PC-3 (cell line): ENCODE measurements around the gene MATN1. TPM values are rescaled to one million over a fixed set of nuclear protein-coding genes. Genes with fewer than 3 reads are reported as not detected.

Experiments used
- ATAC-seq: fragments of 200-7000 bp; cut with Tn5 transposase; 2 replicates; pipeline ENCODE4 v1.9.1; 2020; ENCODE audit warnings: mild to moderate bottlenecking, moderate library complexity
- BruUV-seq: library from RNA; stranded (reverse); fragments of 400-500 nt; replicated peaks from 2 replicates; lab custom pipeline; 2021; lab: Mats Ljungman, UMichigan
- CTCF ChIA-PET: fragments of 300-600 bp; sonication (Branson Sonifier 250); formaldehyde crosslinking; loops from one replicate; lab custom pipeline; 2022; ENCODE audit warnings: antibody characterized with exemption; lab: Charles Lee
- POLR2A ChIA-PET: fragments of 300-600 bp; sonication (Branson Sonifier 250); formaldehyde crosslinking; loops from one replicate; lab custom pipeline; 2022; ENCODE audit warnings: antibody characterized with exemption; ENCODE audit not compliant: unreplicated experiment; lab: Charles Lee
- DNase-seq: peaks from one replicate; pipeline ENCODE4 v3.0.0-alpha.2; 2015
- H2AFZ ChIP-seq: fragments of 300-600 bp; sonication (generic); 2 replicates; pipeline ENCODE4 v1.6.0; 2016; ENCODE audit warnings: antibody characterized with exemption, low read length
- H3F3A ChIP-seq: fragments of 300-600 bp; sonication (generic); one replicate; pipeline ENCODE4 v1.6.0; 2017; ENCODE audit warnings: antibody characterized with exemption, low read length, control low read depth, mild to moderate bottlenecking; ENCODE audit not compliant: unreplicated experiment
- H3K27ac ChIP-seq: fragments of 300-600 bp; sonication (generic); 2 replicates; pipeline ENCODE4 v1.5.1; 2016; ENCODE audit warnings: mild to moderate bottlenecking, low read length
- H3K27me3 ChIP-seq: fragments of 300-600 bp; sonication (generic); 2 replicates; pipeline ENCODE4 v1.6.1; 2016; ENCODE audit warnings: low read length, mixed read lengths
- H3K36me3 ChIP-seq: fragments of 300-600 bp; sonication (generic); 2 replicates; pipeline ENCODE4 v1.6.1; 2016; ENCODE audit warnings: low read depth, mixed run types, low read length, mixed read lengths
- H3K4me1 ChIP-seq: fragments of 300-600 bp; sonication (generic); 2 replicates; pipeline ENCODE4 v1.5.1; 2016; ENCODE audit warnings: low read length; ENCODE audit not compliant: insufficient read depth
- H3K4me2 ChIP-seq: fragments of 300-600 bp; sonication (generic); 2 replicates; pipeline ENCODE4 v1.6.0; 2016; ENCODE audit warnings: low read length
- H3K4me3 ChIP-seq: fragments of 300-600 bp; sonication (generic); 2 replicates; pipeline ENCODE4 v1.5.1; 2016; ENCODE audit warnings: mild to moderate bottlenecking, low read length, mixed read lengths
- H3K79me2 ChIP-seq: fragments of 300-600 bp; sonication (generic); 2 replicates; pipeline ENCODE4 v1.6.1; 2017; ENCODE audit warnings: low read length, mixed read lengths
- H3K9ac ChIP-seq: fragments of 300-600 bp; sonication (generic); 2 replicates; pipeline ENCODE4 v1.6.0; 2016; ENCODE audit warnings: mild to moderate bottlenecking, low read length
- H3K9me2 ChIP-seq: fragments of 300-600 bp; sonication (generic); replicated peaks from 2 replicates; pipeline ENCODE4 v1.6.1; 2016; ENCODE audit warnings: mixed run types, low read length, mixed read lengths
- H3K9me3 ChIP-seq: fragments of 300-600 bp; sonication (generic); 2 replicates; pipeline ENCODE4 v1.6.1; 2016; ENCODE audit warnings: low read length, mixed read lengths
- H4K20me1 ChIP-seq: fragments of 300-600 bp; sonication (generic); 2 replicates; pipeline ENCODE4 v1.6.1; 2016; ENCODE audit warnings: low read length, mixed read lengths
- EZH2 ChIP-seq: fragments of 300-600 bp; sonication (generic); IDR thresholded peaks from one replicate; pipeline ENCODE4 v1.6.1; 2017; ENCODE audit warnings: antibody characterized with exemption, mild to moderate bottlenecking, low read length; ENCODE audit not compliant: unreplicated experiment
- EZH2phosphoT487 ChIP-seq: fragments of 300-600 bp; sonication (generic); IDR thresholded peaks from 2 replicates; pipeline ENCODE4 v1.6.1; 2018; ENCODE audit warnings: mild to moderate bottlenecking, antibody characterized with exemption, low read length, borderline replicate concordance
- intact Hi-C: fragments of 100-400 bp; cut with micrococcal nuclease; formaldehyde crosslinking; loops from 2 replicates; pipeline ENCODE4 v1.9.0; 2023
- total RNA-seq: library from RNA; depleted of rRNA; stranded (reverse); fragments of >200 nt; gene quantifications from 2 replicates; pipeline ENCODE4 v1.2.3, GENCODE V29; 2014
- TF ChIP-seq, protein P1 (sequence below): fragments of 300-600 bp; sonication (generic); conservative IDR thresholded peaks from 2 replicates; pipeline ENCODE4 v1.5.1; 2017; ENCODE audit warnings: antibody characterized with exemption, low read depth, mild to moderate bottlenecking, low read length

The MATN1 gene
- total RNA-seq, 1 experiment from 2014 or later, result not detected

GRCh38 chr1:30751830-30752650 lies 28.7 kb upstream of the MATN1 start:
- Histone ChIP-seq H3F3A (no peaks in the 10 kb centered on the region), H3K27ac (no peak overlapping the region), H3K36me3 (no peaks in the 10 kb centered on the region), H3K4me3 (no peak overlapping the region), H3K9ac (no peak overlapping the region), H3K79me2 (no peaks in the 10 kb centered on the region), H3K9me3 (no peaks in the 10 kb centered on the region), H3K9me2 (no peaks in the 10 kb centered on the region), H4K20me1 (no peaks in the 10 kb centered on the region), H3K4me2 (no peak overlapping the region), H2AFZ (no peak overlapping the region), H3K4me1 (peaks cover 13% of the 10 kb centered on the region), H3K27me3 (peaks cover 6% of the 10 kb centered on the region; the same call in 1 of the 2 replicates)
- ATAC-seq, result no peak
- DNase-seq, result no peak
- intact Hi-C loops, result no loop called here
- TF ChIP-seq EZH2phosphoT487, result no peak
- TF ChIP-seq, protein P1, sequence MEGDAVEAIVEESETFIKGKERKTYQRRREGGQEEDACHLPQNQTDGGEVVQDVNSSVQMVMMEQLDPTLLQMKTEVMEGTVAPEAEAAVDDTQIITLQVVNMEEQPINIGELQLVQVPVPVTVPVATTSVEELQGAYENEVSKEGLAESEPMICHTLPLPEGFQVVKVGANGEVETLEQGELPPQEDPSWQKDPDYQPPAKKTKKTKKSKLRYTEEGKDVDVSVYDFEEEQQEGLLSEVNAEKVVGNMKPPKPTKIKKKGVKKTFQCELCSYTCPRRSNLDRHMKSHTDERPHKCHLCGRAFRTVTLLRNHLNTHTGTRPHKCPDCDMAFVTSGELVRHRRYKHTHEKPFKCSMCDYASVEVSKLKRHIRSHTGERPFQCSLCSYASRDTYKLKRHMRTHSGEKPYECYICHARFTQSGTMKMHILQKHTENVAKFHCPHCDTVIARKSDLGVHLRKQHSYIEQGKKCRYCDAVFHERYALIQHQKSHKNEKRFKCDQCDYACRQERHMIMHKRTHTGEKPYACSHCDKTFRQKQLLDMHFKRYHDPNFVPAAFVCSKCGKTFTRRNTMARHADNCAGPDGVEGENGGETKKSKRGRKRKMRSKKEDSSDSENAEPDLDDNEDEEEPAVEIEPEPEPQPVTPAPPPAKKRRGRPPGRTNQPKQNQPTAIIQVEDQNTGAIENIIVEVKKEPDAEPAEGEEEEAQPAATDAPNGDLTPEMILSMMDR, result no peak
- TF ChIP-seq EZH2, result no peak
- ChIA-PET POLR2A (no interaction called here), CTCF (no interaction called here)
- no TSS peak for BruUV-seq

DNA sequence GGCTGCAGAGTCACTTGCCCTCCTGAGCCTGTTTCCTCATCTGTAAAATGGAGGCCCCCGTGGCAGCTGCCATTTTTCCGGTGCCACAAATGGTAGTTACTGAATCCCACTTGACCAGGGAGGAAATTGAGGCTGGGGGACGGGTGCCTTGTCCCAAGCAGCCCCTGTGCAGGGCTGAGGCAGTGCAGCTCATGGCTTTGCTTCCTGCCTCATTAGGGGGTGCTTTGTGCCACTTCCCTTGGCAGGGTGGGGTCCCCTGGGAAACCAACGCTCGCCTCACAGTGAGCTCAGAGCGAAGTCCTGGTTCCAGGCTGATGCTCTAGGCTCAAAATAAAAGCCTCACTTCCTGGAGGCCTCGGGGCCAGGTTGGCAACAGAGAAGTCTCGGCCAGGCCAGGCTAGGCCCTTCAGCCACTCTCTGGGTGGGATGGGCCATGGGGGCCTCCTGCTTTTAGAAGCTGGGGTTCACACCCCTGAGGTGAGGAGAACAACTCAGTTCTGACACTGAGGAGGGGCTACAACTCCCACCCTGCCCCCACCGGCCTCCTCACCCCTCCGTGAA lies 27.4 kb upstream of the MATN1 start:
- H3K79me2 ChIP-seq, result no peaks in the 10 kb centered on the region
- intact Hi-C loops, result no loop called here
- no peak overlapping the region for H3K4me3 ChIP-seq
- H3K27ac ChIP-seq, result no peak overlapping the region
- TF ChIP-seq EZH2phosphoT487 (no peak), EZH2 (no peak)
- TF ChIP-seq, protein P1, result no peak
- H2AFZ ChIP-seq, result no peak overlapping the region
- no peak overlapping the region for H3K4me2 ChIP-seq
- H4K20me1 ChIP-seq, result no peaks in the 10 kb centered on the region
- 0 out of 2 replicates have a peak, but pooled peaks cover under 1% of the 10 kb centered on the region for H3K4me1 ChIP-seq
- ChIA-PET POLR2A (no interaction called here), CTCF (no interaction called here)
- no peaks in the 10 kb centered on the region for H3K9me2 ChIP-seq
- no peak for DNase-seq
- H3K9ac ChIP-seq, result no peak overlapping the region
- no TSS peak for BruUV-seq
- no peaks in the 10 kb centered on the region for H3K36me3 ChIP-seq
- no peaks in the 10 kb centered on the region for H3F3A ChIP-seq
- peaks cover 6% of the 10 kb centered on the region; the same call in 1 of the 2 replicates for H3K27me3 ChIP-seq
- ATAC-seq, result no peak
- no peaks in the 10 kb centered on the region for H3K9me3 ChIP-seq
